Thoracic aorta (tissue), 2 donors: Measurements from ENCODE around the gene CCT6B. TPM values are rescaled to one million over a fixed set of nuclear protein-coding genes. Genes with fewer than 3 reads are reported as not detected.
A peak's percentile ranks its signal among the peaks of the same experiment; 100 is the strongest.

ENCODE experiments used
- ATAC-seq: fragments of 150-250 bp; one replicate; pipeline ENCODE4 v1.8.0; 2017; ENCODE audit warnings: low read depth; ENCODE audit not compliant: insufficient number of reproducible peaks, low FRiP score
- DNase-seq: peaks from one replicate; pipeline ENCODE4 v3.0.0-alpha.2; 2020; ENCODE audit warnings: low spot score
- H3K27ac ChIP-seq, 2 donors: fragments of 200-600 bp; sonication (generic); 1 replicate in 1 of 2; 2 replicates in 1 of 2; pipeline ENCODE4 v1.5.1; 2016; ENCODE audit warnings: mild to moderate bottlenecking in 2 of 2, moderate library complexity in 2 of 2
- H3K27me3 ChIP-seq: fragments of 200-600 bp; sonication (generic); replicated peaks from 2 replicates; pipeline ENCODE4 v1.6.0; 2016; ENCODE audit warnings: mild to moderate bottlenecking; ENCODE audit not compliant: insufficient read depth
- H3K36me3 ChIP-seq: fragments of 200-600 bp; sonication (generic); one replicate; pipeline ENCODE4 v1.5.1; 2016
- H3K4me1 ChIP-seq, 2 donors: fragments of 200-600 bp; sonication (generic); 1 replicate in 1 of 2; 2 replicates in 1 of 2; pipeline versions ENCODE4 v1.5.1 to v1.6.0; 2016; ENCODE audit warnings: low read depth in 2 of 2, mild to moderate bottlenecking in 1 of 2; ENCODE audit not compliant: control insufficient read depth in 1 of 2
- H3K4me3 ChIP-seq: fragments of 200-600 bp; sonication (generic); 2 replicates; pipeline ENCODE4 v1.5.1; 2016; ENCODE audit warnings: mild to moderate bottlenecking
- H3K9me3 ChIP-seq: fragments of 200-600 bp; sonication (generic); 2 replicates; pipeline ENCODE4 v1.5.1; 2016
- CTCF ChIP-seq: fragments of 200-600 bp; sonication (generic); IDR thresholded peaks from one replicate; pipeline ENCODE4 v1.5.1; 2019; ENCODE audit warnings: antibody characterized with exemption
- total RNA-seq, 2 donors: library from RNA; depleted of rRNA; stranded (reverse); fragments of >200 nt; gene quantifications; one replicate each; pipeline versions ENCODE4 v1.1.0 to v1.2.3, GENCODE V29; 2016

CCT6B gene
- total RNA-seq, 2 donors from 2014 or later = 1.1 to 4.9 TPM

DNA sequence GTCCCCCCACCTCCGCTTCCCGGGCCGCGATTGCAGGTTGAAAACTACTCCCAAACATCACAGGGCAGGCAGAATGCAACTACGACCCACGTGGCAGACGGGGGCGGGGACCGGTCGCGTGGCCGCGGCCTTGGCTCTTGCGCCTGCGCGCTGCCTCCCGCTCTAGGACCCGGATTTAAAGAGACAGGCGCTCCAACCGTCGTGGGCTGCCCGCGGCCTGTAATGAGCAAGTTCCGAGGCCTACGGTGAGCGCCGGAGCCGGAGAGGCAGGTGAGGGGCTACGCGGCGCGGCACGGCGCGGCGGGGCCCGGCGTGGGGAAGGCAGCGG, 19.1 kb upstream of the CCT6B start, which contains the start of gene LIG3:
TSS of gene LIG3 (plus strand) at position 160 of the 328 bp plus-strand sequence. CDS start 2,494 bp downstream, outside the sequence.
- Histone ChIP-seq H3K27me3 (no peaks in the 10 kb centered on the region), H3K27ac (peak within 1 kb of the TSS; percentile 97 to 98), H3K36me3 (no peaks in the 10 kb centered on the region), H3K9me3 (no peaks in the 10 kb centered on the region), H3K4me3 (peak within 1 kb of the TSS; percentile 96), H3K4me1 (peaks cover 5 to 33% of the 10 kb centered on the region in 2 donors)
- TF ChIP-seq CTCF = no peak
- ATAC-seq (peak; percentile 89), DNase-seq (peak; percentile 79)

- Histone ChIP-seq H3K9me3 (no peaks in the 10 kb centered on the region), H3K4me1 (peaks cover 5 to 33% of the 10 kb centered on the region in 2 donors), H3K27me3 (no peaks in the 10 kb centered on the region), H3K36me3 (no peaks in the 10 kb centered on the region), H3K4me3 (peak overlapping the region; percentile 96), H3K27ac (peak overlapping the region; percentile 97 to 98)
- no peak for DNase-seq
- TF ChIP-seq CTCF = no peak
- no peak for ATAC-seq
These were observed 18.5 kb upstream of the CCT6B start for GRCh38 chr17:34979650-34980352.

GRCh38 chr17:34979153-34979552, 17.9 kb upstream of the CCT6B start:
- ATAC-seq (no peak), DNase-seq (no peak)
- Histone ChIP-seq H3K36me3 (no peaks in the 10 kb centered on the region), H3K4me3 (no peak overlapping the region), H3K4me1 (peaks cover 5 to 33% of the 10 kb centered on the region in 2 donors), H3K9me3 (no peaks in the 10 kb centered on the region), H3K27ac (no peak overlapping the region), H3K27me3 (no peaks in the 10 kb centered on the region)
- no peak for TF ChIP-seq CTCF

GRCh38 chr17:34974794-34975785, 13.8 kb upstream of the CCT6B start:
- Histone ChIP-seq H3K27me3 (no peaks in the 10 kb centered on the region), H3K4me1 (peaks cover 5 to 8% of the 10 kb centered on the region in 2 donors), H3K4me3 (no peak overlapping the region), H3K27ac (no peak overlapping the region), H3K36me3 (no peaks in the 10 kb centered on the region), H3K9me3 (no peaks in the 10 kb centered on the region)
- TF ChIP-seq CTCF = no peak
- DNase-seq (no peak), ATAC-seq (no peak)

DNA sequence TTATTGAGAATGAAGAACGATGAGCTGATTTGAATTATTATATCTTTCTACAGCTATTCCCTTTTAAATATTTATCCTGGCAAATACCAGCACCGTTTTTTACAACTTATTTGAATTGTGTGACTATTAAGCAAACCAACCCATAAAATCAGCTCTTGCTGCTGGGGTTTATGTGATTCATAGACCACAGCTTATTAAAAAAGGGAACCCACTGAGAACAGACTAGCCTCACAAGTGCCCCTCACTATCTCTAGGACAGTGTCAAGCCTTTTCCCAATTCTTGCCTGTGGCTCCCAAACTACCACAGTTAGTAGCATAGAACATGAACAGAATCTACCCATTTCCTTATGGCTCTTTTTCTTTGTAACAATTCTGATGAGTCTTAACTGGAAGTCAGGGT, 12.9 kb upstream of the CCT6B start:
- Histone ChIP-seq H3K27me3 (no peaks in the 10 kb centered on the region), H3K9me3 (no peaks in the 10 kb centered on the region), H3K4me3 (no peak overlapping the region), H3K36me3 (no peaks in the 10 kb centered on the region), H3K4me1 (peaks cover 0 to under 1% of the 10 kb centered on the region in 2 donors), H3K27ac (no peak overlapping the region)
- DNase-seq = no peak
- no peak for ATAC-seq
- no peak for TF ChIP-seq CTCF
